GM12892 (cell line): ENCODE measurements around the gene TSEN15. TPM values are rescaled to one million over a fixed set of nuclear protein-coding genes. Genes with fewer than 3 reads are reported as not detected.
A peak's percentile ranks its signal among the peaks of the same experiment; 100 is the strongest.

Source experiments
- DNase-seq: peaks from one replicate; pipeline ENCODE4 v3.0.0; 2011; ENCODE audit not compliant: insufficient read length
- FAIRE-seq: peaks from 2 replicates; lab custom pipeline; 2011; peaks lifted over from hg19 to GRCh38; lab: Jason Lieb, UNC
- POLR2A ChIP-seq: IDR thresholded peaks from 2 replicates; pipeline ENCODE4 v1.6.1; 2011; ENCODE audit warnings: low read depth, low read length, control low read depth
- POLR2AphosphoS5 ChIP-seq: IDR thresholded peaks from 2 replicates; pipeline ENCODE4 v1.6.1; 2011; ENCODE audit warnings: low read depth, low read length, control low read depth
- TAF1 ChIP-seq: IDR thresholded peaks from 2 replicates; pipeline ENCODE4 v1.6.1; 2011; ENCODE audit warnings: low read depth, mild to moderate bottlenecking, control low read depth, low read length, borderline replicate concordance
- polyA plus RNA-seq: library from polyadenylated mRNA; unstranded; fragments of >200 nt; gene quantifications from one replicate; pipeline ENCODE4 v1.2.1, GENCODE V29; 2012; ENCODE audit warnings: missing spikeins, inconsistent platforms; ENCODE audit not compliant: missing spikeins

TSEN15 gene
- 33.7 TPM for polyA plus RNA-seq

GRCh38 chr1:184051485-184052193, at the start of gene TSEN15:
Gene TSEN15 (plus strand): TSS chr1:184051730. CDS start chr1:184051756, 26 bp downstream.
- peak; percentile 55 for DNase-seq
- FAIRE-seq: peak; percentile 92
- peak; percentile 92 for TF ChIP-seq POLR2A
- peak; percentile 85 for TF ChIP-seq TAF1
- TF ChIP-seq POLR2AphosphoS5: peak; percentile 83

DNA sequence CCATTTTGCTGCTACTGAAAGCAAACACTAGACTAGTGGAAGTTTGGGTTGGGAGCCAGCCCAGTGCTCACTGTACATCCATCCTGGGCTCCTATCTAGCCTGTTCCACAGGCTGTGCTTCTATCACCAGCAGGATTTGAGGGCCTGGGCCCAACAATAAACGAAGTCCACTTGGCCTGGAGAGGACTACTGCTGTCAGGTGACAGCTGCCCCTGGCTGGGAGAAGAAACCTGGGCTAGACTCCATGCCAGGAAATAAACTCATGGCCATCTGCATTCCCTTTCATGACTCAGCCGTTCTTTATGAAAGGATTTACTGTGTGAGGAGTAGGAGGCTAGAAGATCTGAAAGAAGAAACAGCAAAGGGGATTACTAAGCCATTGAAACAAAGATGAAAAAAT, 49.5 kb upstream of the TSEN15 start:
- DNase-seq (no peak), FAIRE-seq (no peak)
- TF ChIP-seq POLR2A (no peak), TAF1 (no peak), POLR2AphosphoS5 (no peak)

GRCh38 chr1:184004935-184005334, 46.6 kb upstream of the TSEN15 start:
- no peak for DNase-seq
- FAIRE-seq: no peak
- no peak for TF ChIP-seq POLR2A
- no peak for TF ChIP-seq TAF1
- no peak for TF ChIP-seq POLR2AphosphoS5

DNA sequence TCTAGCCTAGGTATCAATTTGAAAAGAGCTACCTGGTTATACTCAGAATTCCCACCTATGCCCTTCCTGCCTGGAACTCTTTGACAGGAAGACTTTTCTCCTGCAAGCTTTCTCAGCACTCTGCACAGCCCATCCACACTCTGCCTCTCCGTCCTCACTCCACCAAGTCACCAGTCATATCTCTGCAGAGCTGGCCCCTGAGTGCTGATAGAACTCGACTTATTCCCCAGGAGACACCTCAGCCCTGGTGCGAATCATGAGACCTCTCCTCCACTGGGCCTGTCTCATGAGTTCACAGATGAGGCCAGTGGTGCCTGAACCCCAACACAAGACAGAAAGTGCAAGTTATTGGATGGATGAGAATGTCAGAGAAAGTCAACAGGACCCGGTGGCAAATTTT, 46.0 kb upstream of the TSEN15 start:
- FAIRE-seq (no peak), DNase-seq (no peak)
- TF ChIP-seq TAF1 (no peak), POLR2A (no peak), POLR2AphosphoS5 (no peak)

DNA sequence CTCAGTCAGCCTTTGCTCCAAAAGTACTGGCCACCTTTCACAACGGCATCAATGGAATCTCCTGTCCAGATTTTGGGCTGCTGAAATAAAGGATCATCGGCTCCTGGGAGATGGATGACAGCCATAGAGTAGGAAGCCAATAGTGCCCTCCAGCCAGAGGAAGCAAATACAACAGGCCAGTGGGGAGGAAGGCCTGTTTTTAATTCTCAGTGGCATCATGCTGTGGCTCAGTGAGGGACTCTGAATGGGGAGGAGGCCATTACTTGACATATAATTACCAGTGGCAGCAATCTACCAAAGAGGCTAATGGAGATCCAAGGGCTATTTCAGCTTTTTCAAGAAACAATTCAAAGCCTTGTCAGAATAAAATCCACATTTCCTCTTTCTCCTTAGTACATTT, 40.7 kb upstream of the TSEN15 start:
- FAIRE-seq (no peak), DNase-seq (no peak)

GRCh38 chr1:184012187-184012586, 39.3 kb upstream of the TSEN15 start:
- DNase-seq (no peak), FAIRE-seq (no peak)
- TF ChIP-seq TAF1 (no peak), POLR2A (no peak), POLR2AphosphoS5 (no peak)

More for the DNA sequence above, 40.7 kb upstream of the TSEN15 start:
- no peak for TF ChIP-seq POLR2A
- no peak for TF ChIP-seq TAF1
- no peak for TF ChIP-seq POLR2AphosphoS5

DNA sequence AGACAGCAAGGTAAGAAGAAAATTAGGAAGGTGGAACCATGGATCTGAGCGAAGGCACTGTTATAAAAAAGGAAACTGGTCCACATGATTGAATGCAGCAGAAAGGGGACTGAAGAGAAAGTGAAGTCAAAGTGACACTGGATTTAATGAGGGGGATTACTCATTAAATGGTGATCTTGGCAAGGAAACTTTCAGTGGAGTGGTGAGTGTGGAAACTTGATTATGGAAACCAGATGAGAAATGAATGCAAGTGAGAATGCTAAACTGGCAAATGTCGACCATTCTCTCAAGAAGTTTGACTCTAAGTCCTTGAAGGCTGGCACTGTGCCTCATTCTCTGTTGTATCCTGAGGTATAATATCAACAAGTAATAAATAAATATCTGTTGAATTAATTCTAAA, 37.3 kb upstream of the TSEN15 start:
- DNase-seq: no peak
- no peak for FAIRE-seq
- TF ChIP-seq POLR2AphosphoS5 (no peak), POLR2A (no peak)

DNA sequence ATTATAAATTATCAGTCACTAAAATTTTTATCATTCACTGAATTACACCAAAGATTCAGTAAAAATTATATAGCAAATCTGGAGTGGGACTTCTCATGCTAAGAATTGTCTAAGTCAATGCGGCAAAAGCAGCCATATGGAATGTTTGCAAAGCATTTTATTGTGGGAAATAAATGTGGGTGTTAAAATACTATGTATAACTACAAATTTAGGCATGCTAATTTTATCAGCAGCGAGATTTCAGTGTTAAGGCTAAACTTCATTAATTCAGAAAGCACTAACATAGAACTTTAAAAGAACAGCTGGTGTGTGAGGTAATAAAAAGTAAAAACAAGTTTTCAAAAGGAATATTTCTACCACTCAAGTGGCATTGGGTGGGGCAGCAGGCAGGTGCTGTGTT, 35.4 kb upstream of the TSEN15 start:
- no peak for FAIRE-seq
- TF ChIP-seq TAF1: no peak
- no peak for TF ChIP-seq POLR2A
- no peak for TF ChIP-seq POLR2AphosphoS5
- no peak for DNase-seq

DNA sequence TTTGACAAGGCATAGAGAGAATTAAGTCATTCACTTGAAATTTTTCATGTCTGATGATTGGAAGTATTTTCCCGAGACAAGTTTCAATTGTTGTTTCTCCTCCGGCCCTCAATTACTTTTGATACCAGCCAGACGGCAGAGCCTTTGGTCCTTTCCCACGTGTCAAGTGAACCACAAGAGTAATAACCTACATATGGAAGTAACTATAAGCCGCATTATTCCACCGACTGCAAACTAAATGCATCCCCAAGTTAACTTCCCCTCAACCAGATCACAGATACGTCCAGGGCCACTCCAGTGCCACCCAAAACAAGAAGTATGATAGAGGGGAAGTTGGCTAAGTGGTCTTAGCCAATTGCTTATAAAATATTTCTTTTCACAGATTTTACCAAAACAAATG, 34.2 kb upstream of the TSEN15 start:
- no peak for TF ChIP-seq POLR2A
- DNase-seq: no peak
- no peak for FAIRE-seq

DNA sequence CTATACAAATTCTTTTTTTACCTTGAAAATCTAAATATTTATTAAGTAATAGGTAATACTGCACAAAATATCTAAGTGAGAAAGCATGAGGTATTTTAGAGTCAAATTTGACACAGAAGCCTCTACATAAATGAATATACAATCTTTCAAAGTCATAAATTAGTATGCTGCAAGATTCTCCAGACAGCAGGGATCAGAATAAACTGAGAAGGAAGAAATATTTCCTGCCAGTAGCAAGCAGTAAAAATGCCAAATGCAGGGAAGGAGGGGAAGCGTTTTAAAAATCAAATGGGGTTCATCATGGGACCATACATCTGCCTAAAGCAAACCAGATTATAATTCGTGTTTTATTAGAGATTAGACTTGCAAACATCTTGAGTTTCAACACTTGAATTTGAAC, 32.9 kb upstream of the TSEN15 start:
- TF ChIP-seq POLR2A: no peak
- TF ChIP-seq POLR2AphosphoS5: no peak
- no peak for TF ChIP-seq TAF1
- DNase-seq: no peak
- no peak for FAIRE-seq

DNA sequence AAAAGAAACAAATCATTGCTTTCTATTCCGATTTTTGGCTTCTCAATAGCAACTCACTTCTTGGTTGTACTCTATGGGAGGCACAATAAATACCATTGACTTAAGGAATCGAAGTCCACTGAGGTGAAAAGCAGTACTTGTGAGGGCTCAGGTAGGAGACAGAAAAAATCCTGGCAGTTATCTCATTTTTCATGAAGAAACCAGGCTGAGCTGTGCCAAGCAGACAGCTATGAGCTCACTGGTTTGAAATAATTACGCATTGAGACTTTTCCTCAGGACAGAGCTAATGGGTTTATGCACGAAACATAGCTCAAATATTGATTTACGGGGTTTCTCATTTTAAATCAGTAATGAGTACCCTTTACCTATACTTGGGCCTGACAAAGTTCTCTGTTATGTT, 32.5 kb upstream of the TSEN15 start:
- TF ChIP-seq TAF1 (no peak), POLR2AphosphoS5 (no peak), POLR2A (no peak)
- FAIRE-seq (no peak), DNase-seq (no peak)

DNA sequence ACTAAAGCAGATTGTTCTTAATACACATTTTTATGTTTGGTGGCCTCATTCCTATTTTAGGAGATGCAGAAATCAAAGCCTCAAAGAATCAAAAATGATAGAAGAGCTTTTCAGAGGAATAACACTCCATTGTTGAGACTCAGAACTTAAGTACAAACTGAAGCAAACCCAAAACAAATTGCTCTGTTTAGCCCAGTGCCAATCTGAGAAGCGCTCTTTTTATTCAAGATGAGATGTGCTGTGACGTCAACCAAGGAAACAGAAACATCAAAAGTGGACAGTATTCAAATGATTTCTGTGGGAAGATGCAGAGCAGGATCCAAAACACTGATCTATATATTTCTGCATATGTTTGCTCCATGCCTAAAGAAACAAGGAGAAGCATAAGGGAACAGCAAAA, 32.0 kb upstream of the TSEN15 start:
- DNase-seq (no peak), FAIRE-seq (no peak)
- TF ChIP-seq TAF1 (no peak), POLR2AphosphoS5 (no peak), POLR2A (no peak)

DNA sequence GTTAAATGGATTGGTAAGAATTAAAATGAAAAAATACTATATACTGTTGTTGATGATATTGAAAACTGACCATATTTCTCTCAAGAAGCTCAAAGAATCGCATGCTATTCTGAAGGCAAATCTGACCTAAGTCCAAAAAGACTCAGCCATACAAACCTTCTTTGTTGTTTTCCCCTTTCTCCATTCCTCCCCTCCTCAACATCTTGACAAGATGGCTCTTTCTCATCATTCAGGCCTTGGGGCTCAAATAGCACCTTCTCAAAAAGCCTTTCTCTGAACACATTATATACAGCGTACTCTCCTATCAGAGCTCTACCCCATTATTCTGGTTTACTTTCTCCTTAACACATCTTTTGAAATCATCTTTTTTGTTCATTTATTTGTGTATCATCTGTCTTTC, 31.2 kb upstream of the TSEN15 start:
- DNase-seq: no peak
- no peak for FAIRE-seq
- TF ChIP-seq POLR2AphosphoS5: no peak
- TF ChIP-seq POLR2A: no peak
- no peak for TF ChIP-seq TAF1
